Effector memory CD4-positive, alpha-beta T cell (primary cell): Measurements from ENCODE around the gene PAK1.
"Not testable (repeated sequence)": the region's sequence is repeated elsewhere in the genome, so short reads cannot be mapped to it uniquely, and the experiment has no call there.

Experiments
- DNase-seq, 3 donors: peaks; one replicate each; pipeline ENCODE4 v3.0.0-alpha.2; 2020
- H3K27ac ChIP-seq: 2 replicates; pipeline ENCODE4 v1.7.0; 2013; ENCODE audit warnings: mild to moderate bottlenecking, low read length, moderate library complexity; ENCODE audit not compliant: insufficient read depth, poor library complexity, severe bottlenecking
- H3K27me3 ChIP-seq: replicated peaks from 2 replicates; pipeline ENCODE4 v1.7.0; 2013; ENCODE audit warnings: mild to moderate bottlenecking, low read length; ENCODE audit not compliant: insufficient read depth, control insufficient read depth, poor library complexity, severe bottlenecking
- H3K36me3 ChIP-seq: 2 replicates; pipeline ENCODE4 v1.7.0; 2013; ENCODE audit warnings: mild to moderate bottlenecking, low read length, moderate library complexity; ENCODE audit not compliant: control insufficient read depth, insufficient read depth
- H3K4me1 ChIP-seq: 2 replicates; pipeline ENCODE4 v1.7.0; 2013; ENCODE audit warnings: low read length, mild to moderate bottlenecking; ENCODE audit not compliant: control insufficient read depth, insufficient read depth, poor library complexity, severe bottlenecking
- H3K4me3 ChIP-seq: 2 replicates; pipeline ENCODE4 v1.7.0; 2013; ENCODE audit warnings: low read length, low read depth, mild to moderate bottlenecking; ENCODE audit not compliant: insufficient read depth, poor library complexity, severe bottlenecking
- H3K9me3 ChIP-seq: 2 replicates; pipeline ENCODE4 v1.7.0; 2013; ENCODE audit warnings: mild to moderate bottlenecking, low read length, moderate library complexity; ENCODE audit not compliant: control insufficient read depth

PAK1 gene

DNA sequence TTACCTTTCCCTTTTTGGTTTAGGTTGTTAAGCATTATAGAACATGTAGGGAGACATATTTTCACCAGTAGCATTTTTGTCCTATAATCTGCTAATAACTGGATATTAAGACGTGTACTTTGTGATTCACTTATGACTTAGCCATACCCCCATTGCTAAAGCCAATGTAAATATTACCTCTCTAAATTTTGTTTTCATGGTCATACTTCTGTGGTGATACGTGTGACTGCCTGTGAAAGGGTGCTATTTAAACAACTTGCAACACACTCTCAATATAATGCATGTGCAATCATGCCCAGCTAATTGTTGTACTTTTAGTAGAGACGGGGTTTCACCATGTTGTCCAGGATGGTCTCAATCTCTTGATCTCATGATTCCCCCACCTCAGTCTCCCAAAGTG lies 36.2 kb upstream of the PAK1 start:
- no peak for DNase-seq
- H3K4me3 ChIP-seq, result no peak overlapping the region
- no peaks in the 10 kb centered on the region for H3K27me3 ChIP-seq
- H3K4me1 ChIP-seq, result no peaks in the 10 kb centered on the region
- H3K36me3 ChIP-seq, result no peaks in the 10 kb centered on the region
- H3K9me3 ChIP-seq, result no peaks in the 10 kb centered on the region
- no peak overlapping the region for H3K27ac ChIP-seq

- Histone ChIP-seq H3K9me3 (no peaks in the 10 kb centered on the region), H3K27me3 (no peaks in the 10 kb centered on the region), H3K4me3 (no peak overlapping the region), H3K27ac (no peak overlapping the region), H3K4me1 (no peaks in the 10 kb centered on the region), H3K36me3 (no peaks in the 10 kb centered on the region)
- no peak for DNase-seq
These were observed 34.1 kb upstream of the PAK1 start for GRCh38 chr11:77508019-77508418.

- no peak for DNase-seq
- Histone ChIP-seq H3K4me1 (no peaks in the 10 kb centered on the region), H3K27me3 (no peaks in the 10 kb centered on the region), H3K9me3 (no peaks in the 10 kb centered on the region), H3K27ac (no peak overlapping the region), H3K4me3 (no peak overlapping the region), H3K36me3 (no peaks in the 10 kb centered on the region)
These were observed 33.0 kb upstream of the PAK1 start for GRCh38 chr11:77506857-77507256.

DNA sequence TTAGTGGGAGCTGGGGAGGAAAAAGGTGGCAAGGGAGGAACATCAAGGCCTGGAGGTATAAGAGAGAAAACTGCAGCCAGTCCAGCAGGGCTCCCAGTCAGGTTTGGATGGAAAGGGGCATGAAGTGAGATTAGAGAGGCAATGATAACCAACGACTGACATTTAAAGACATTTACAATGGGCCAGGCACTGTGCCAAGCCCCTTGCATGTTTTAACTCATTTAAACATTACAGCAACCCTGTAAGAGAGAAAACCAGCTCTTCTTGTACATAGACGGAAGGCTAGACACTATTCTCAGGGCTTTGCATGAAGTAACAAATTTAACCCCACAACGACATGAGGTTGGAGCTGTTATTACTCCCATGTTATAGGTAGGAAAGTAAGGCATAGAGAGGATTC lies 32.1 kb upstream of the PAK1 start:
- H3K27me3 ChIP-seq, result no peaks in the 10 kb centered on the region
- no peak overlapping the region for H3K27ac ChIP-seq
- H3K4me1 ChIP-seq, result no peaks in the 10 kb centered on the region
- no peaks in the 10 kb centered on the region for H3K36me3 ChIP-seq
- H3K9me3 ChIP-seq, result no peaks in the 10 kb centered on the region
- no peak for DNase-seq
- no peak overlapping the region for H3K4me3 ChIP-seq

DNA sequence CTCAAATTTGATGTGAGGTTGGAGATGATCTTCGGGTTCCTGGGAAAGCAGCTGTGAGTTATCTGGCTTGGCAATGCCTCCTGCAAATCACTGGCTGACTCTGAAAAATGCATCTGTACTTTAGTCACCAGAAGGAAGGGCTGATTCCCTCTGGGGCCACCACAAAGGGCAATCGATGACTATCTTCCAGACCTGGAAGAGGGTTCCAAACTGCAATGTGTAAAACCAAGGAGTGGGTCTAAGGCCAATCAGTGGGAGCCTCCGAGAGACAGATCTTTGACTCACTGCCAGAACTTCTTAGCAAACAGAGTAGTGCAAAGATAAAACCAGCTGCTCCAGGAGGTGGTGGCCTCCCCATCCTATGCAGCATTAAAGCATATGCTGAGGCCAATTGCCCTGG lies 29.1 kb upstream of the PAK1 start:
- H3K27ac ChIP-seq, result no peak overlapping the region
- no peaks in the 10 kb centered on the region for H3K27me3 ChIP-seq
- H3K4me1 ChIP-seq, result no peaks in the 10 kb centered on the region
- H3K4me3 ChIP-seq, result no peak overlapping the region
- no peaks in the 10 kb centered on the region for H3K36me3 ChIP-seq
- no peak for DNase-seq
- H3K9me3 ChIP-seq, result no peaks in the 10 kb centered on the region

DNA sequence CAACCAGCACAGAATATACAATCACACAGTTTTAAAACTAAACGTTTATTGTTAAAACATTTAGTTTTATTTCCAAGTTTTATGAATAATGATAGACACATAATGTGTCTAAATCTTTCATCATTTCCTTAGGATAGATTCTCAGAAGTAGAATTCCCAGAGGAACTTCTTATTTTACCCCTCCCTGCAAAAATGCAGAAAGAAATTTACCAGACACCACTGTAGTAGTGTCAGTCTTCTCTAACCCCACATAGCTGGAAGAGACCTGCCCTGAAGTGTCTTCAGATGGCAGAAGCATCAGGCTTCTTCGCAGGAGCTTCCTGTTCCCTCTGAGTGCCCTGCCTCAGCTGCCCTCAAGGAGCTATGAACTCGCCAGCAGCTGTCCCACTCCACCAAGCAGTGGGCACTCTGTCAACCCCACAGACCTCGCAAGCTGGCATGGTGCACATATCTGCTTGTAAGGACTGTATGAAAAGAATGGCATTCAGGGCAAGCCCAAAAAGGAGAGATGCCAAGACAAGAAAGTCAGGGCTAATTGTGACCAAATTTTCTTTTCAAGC lies 28.5 kb upstream of the PAK1 start:
- no peak overlapping the region for H3K27ac ChIP-seq
- no peaks in the 10 kb centered on the region for H3K27me3 ChIP-seq
- no peaks in the 10 kb centered on the region for H3K4me1 ChIP-seq
- H3K36me3 ChIP-seq, result no peaks in the 10 kb centered on the region
- DNase-seq, result no peak
- no peaks in the 10 kb centered on the region for H3K9me3 ChIP-seq
- no peak overlapping the region for H3K4me3 ChIP-seq

- DNase-seq, result no peak
- Histone ChIP-seq H3K27ac (no peak overlapping the region), H3K9me3 (no peaks in the 10 kb centered on the region), H3K4me3 (no peak overlapping the region), H3K27me3 (no peaks in the 10 kb centered on the region), H3K4me1 (no peaks in the 10 kb centered on the region), H3K36me3 (no peaks in the 10 kb centered on the region)
These were observed 27.9 kb upstream of the PAK1 start for GRCh38 chr11:77501758-77502157.

- Histone ChIP-seq H3K4me3 (no peak overlapping the region), H3K27ac (no peak overlapping the region), H3K27me3 (no peaks in the 10 kb centered on the region), H3K9me3 (no peaks in the 10 kb centered on the region), H3K36me3 (no peaks in the 10 kb centered on the region), H3K4me1 (no peaks in the 10 kb centered on the region)
- DNase-seq, result no peak
These were observed 23.5 kb upstream of the PAK1 start for GRCh38 chr11:77497368-77497767.

DNA sequence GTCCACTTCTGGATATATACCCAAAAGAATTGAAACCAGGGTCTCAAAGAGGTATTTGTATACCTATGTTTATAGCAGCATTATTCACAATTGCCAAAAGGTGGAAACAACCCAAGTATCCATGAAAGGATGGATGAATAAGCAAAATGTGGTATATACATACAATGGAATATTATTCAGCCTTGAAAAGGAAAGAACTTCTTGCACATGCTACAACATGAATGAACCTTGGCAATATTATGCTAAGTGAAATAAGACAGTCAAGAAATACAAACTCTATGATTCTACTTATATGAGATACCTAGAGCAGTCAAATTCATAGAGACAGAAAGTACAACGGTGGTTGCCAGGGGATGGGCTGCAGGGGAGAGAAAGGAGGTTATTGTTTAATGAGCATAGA lies 21.6 kb upstream of the PAK1 start:
- H3K27ac ChIP-seq, result no peak overlapping the region
- no peaks in the 10 kb centered on the region for H3K36me3 ChIP-seq
- no peaks in the 10 kb centered on the region for H3K27me3 ChIP-seq
- H3K4me3 ChIP-seq, result no peak overlapping the region
- no peaks in the 10 kb centered on the region for H3K9me3 ChIP-seq
- DNase-seq, result no peak
- H3K4me1 ChIP-seq, result no peaks in the 10 kb centered on the region

- not testable (repeated sequence) for H3K9me3 ChIP-seq, DNase-seq, H3K27ac ChIP-seq, H3K4me1 ChIP-seq, H3K36me3 ChIP-seq, H3K4me3 ChIP-seq, H3K27me3 ChIP-seq
These were observed 16.1 kb upstream of the PAK1 start for GRCh38 chr11:77490035-77490434.

- H3K4me3 ChIP-seq, result no peak overlapping the region
- H3K9me3 ChIP-seq, result no peaks in the 10 kb centered on the region
- no peaks in the 10 kb centered on the region for H3K36me3 ChIP-seq
These were observed 13.9 kb upstream of the PAK1 start for GRCh38 chr11:77487790-77488189.

More at GRCh38 chr11:77487790-77488189, 13.9 kb upstream of the PAK1 start:
- no peak overlapping the region for H3K27ac ChIP-seq
- DNase-seq, result no peak
- H3K4me1 ChIP-seq, result no peaks in the 10 kb centered on the region
- no peaks in the 10 kb centered on the region for H3K27me3 ChIP-seq
